GM06990 (cell line): ENCODE data around the gene SYT1.

Experiments
- DNase-seq: peaks from one replicate; pipeline ENCODE4 v3.0.0-alpha.2; 2011; ENCODE audit not compliant: insufficient read length; ENCODE audit errors: extremely low read depth
- H3K27me3 ChIP-seq: replicated peaks from 2 replicates; pipeline ENCODE4 v1.6.0; 2011; ENCODE audit warnings: low read length; ENCODE audit not compliant: control insufficient read depth, insufficient read depth
- H3K36me3 ChIP-seq: 2 replicates; pipeline ENCODE4 v1.5.1; 2011; ENCODE audit warnings: low read length; ENCODE audit not compliant: control insufficient read depth, insufficient read depth
- H3K4me3 ChIP-seq: replicated peaks from 2 replicates; pipeline ENCODE4 v1.5.1; 2011; ENCODE audit warnings: low read depth, mild to moderate bottlenecking, control low read depth, low read length
- TF ChIP-seq, protein P1 (sequence below): IDR thresholded peaks from 2 replicates; pipeline ENCODE4 v1.5.1; 2011; ENCODE audit warnings: low read length, control low read depth, mild to moderate bottlenecking, inconsistent platforms; ENCODE audit not compliant: insufficient read depth, poor library complexity, severe bottlenecking

SYT1 gene

DNA sequence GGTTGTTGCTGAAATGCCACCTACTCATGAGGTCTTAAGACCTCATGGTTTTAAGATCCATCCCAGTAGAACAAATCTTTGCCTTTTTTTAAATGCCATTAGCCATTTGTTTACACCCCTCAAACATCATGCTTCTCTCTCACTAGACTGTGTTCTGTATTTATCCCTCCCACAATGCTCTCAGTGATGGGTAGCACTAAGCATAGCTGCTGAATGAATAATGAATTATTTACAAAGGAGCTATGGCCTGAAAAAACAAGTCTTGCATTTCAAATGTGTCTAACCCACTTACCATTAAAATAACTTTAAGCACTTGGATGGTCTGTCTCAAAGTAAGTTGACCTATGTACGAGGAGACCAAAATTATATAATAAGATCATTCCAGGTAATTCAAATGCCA is 491.6 kb downstream of the SYT1 start:
- no peak overlapping the region for H3K4me3 ChIP-seq
- H3K36me3 ChIP-seq = no peaks in the 10 kb centered on the region
- DNase-seq = no peak
- no peaks in the 10 kb centered on the region for H3K27me3 ChIP-seq
- TF ChIP-seq, protein P1, sequence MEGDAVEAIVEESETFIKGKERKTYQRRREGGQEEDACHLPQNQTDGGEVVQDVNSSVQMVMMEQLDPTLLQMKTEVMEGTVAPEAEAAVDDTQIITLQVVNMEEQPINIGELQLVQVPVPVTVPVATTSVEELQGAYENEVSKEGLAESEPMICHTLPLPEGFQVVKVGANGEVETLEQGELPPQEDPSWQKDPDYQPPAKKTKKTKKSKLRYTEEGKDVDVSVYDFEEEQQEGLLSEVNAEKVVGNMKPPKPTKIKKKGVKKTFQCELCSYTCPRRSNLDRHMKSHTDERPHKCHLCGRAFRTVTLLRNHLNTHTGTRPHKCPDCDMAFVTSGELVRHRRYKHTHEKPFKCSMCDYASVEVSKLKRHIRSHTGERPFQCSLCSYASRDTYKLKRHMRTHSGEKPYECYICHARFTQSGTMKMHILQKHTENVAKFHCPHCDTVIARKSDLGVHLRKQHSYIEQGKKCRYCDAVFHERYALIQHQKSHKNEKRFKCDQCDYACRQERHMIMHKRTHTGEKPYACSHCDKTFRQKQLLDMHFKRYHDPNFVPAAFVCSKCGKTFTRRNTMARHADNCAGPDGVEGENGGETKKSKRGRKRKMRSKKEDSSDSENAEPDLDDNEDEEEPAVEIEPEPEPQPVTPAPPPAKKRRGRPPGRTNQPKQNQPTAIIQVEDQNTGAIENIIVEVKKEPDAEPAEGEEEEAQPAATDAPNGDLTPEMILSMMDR = no peak

DNA sequence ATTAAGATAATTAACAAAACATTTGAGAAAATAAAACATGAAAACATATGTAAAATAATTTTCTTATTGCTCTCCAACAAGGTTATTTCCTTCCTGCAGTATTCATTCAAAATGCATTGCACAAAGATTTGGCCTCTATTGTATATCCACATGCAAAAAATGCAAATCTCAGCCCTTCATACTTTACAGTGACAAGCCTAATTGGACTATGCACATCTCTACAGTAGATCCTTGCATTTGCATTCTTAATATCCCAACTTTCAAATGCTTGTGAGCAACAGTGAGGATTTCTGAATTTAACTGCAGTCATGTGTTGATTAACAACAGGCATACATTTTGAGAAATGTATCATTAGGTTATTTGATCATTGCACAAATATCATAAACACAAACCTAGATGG is 492.5 kb downstream of the SYT1 start:
- Histone ChIP-seq H3K36me3 (no peaks in the 10 kb centered on the region), H3K4me3 (no peak overlapping the region), H3K27me3 (no peaks in the 10 kb centered on the region)
- TF ChIP-seq, protein P1 = no peak
- DNase-seq = no peak

DNA sequence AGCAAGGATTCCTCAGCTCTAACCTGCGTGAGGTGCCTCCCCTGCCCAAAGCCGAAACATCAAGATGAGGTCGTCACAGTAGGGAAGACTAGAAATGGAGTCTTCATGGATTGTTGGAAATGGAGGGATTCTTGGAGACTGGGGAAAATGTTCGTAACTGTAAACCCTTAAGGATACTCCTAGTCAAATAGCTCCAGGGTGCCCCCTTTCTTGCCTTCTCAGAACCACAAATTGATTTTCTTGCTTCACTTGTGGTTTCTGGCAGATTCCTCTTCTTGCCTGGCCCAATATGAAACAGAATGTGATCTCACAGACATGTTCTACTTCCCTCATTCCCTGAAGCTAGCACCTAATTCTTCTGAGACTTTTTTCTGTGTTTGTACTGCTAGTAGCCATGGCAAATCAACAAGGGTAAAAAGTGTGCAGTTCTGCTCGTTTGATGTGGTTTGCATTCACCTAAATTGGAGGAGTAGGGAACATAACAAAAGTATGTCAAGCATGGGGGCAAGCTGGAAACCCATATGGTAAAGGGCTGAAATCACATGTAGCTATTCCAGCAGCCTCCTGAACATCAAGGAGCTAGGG is 494.2 kb downstream of the SYT1 start:
- TF ChIP-seq, protein P1 = no peak

GRCh38 chr12:79360286-79360685 is 495.7 kb downstream of the SYT1 start:
- no peaks in the 10 kb centered on the region for H3K27me3 ChIP-seq
- DNase-seq = no peak
- no peaks in the 10 kb centered on the region for H3K36me3 ChIP-seq
- TF ChIP-seq, protein P1 = no peak
- H3K4me3 ChIP-seq = no peak overlapping the region

More for the DNA sequence above, 494.2 kb downstream of the SYT1 start:
- no peaks in the 10 kb centered on the region for H3K27me3 ChIP-seq
- no peak overlapping the region for H3K4me3 ChIP-seq
- DNase-seq = no peak
- H3K36me3 ChIP-seq = no peaks in the 10 kb centered on the region

DNA sequence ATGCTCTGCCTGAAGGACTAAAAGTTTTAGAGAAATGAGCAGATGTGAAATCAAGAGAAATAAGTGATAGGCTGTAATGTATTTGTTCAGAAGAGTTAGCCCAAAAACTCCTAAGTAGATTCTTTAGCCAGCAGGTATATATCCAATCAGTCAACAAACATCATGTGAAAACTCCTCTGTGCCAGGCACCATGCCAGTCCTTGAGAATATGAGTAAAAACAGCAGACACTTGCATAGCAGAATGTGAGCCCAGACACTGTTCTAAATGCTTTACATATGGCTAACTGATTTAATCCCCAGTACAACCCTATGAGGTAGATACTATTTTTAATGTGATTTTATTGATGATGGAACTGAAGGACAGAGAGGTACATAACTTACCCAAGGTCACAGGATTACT is 496.4 kb downstream of the SYT1 start:
- no peak overlapping the region for H3K4me3 ChIP-seq
- H3K27me3 ChIP-seq = no peaks in the 10 kb centered on the region
- TF ChIP-seq, protein P1 = no peak
- DNase-seq = no peak
- H3K36me3 ChIP-seq = no peaks in the 10 kb centered on the region

GRCh38 chr12:79364197-79364596 is 499.6 kb downstream of the SYT1 start:
- H3K27me3 ChIP-seq = no peaks in the 10 kb centered on the region
- no peak for DNase-seq
- TF ChIP-seq, protein P1 = no peak
- H3K36me3 ChIP-seq = no peaks in the 10 kb centered on the region
- H3K4me3 ChIP-seq = no peak overlapping the region
